ENCODE results near the gene ZKSCAN5. TPM values are rescaled to one million over a fixed set of nuclear protein-coding genes. Genes with fewer than 3 reads are reported as not detected.

ZKSCAN5 gene
- total RNA-seq, 1 experiment from 2014 or later = 13.3 TPM

GRCh38 chr7:99468336-99468918, 36.0 kb upstream of the ZKSCAN5 start:
- BruUV-seq (replicated peaks) = no TSS peak
- no peak for DNase-seq (ENCODE audit: low spot score)
- Histone ChIP-seq H3K36me3 (ENCODE audit: insufficient read depth, low read length, poor library complexity, severe bottlenecking) (peaks cover 6% of the 10 kb centered on the region), H3K4me3 (ENCODE audit: low read depth, low read length, poor library complexity, severe bottlenecking) (no peak overlapping the region), H3K4me1 (ENCODE audit: insufficient read depth, low read length, poor library complexity, severe bottlenecking) (peaks cover 7% of the 10 kb centered on the region), H3K27me3 (replicated peaks; ENCODE audit: insufficient read depth, low read depth, low read length, poor library complexity) (no peaks in the 10 kb centered on the region), H3K27ac (ENCODE audit: low read depth, low read length, poor library complexity, severe bottlenecking) (no peak overlapping the region), H3K9me3 (ENCODE audit: low read depth, low read length, poor library complexity, severe bottlenecking) (no peaks in the 10 kb centered on the region)
- intact Hi-C loops (cut with micrococcal nuclease; ENCODE audit: unreplicated experiment) = no loop called here
- TF ChIP-seq CTCF (conservative IDR thresholded peaks at IDR 0.05; ENCODE audit: low read depth, low read length) (no peak), EZH2 (IDR thresholded peaks at IDR 0.05; ENCODE audit: borderline replicate concordance, low read depth, low read length, poor library complexity, severe bottlenecking) (no peak)
- POLR2A ChIA-PET (ENCODE audit: low non-redundant PET) = no interaction called here
- CTCF ChIA-PET = interaction anchor here (0.6 kb wide), 1 partner anchor 53 kb away, joined by 8 read pairs; no protein-coding TSS in a partner anchor

- Histone ChIP-seq H3K4me1 (ENCODE audit: insufficient read depth, low read length, poor library complexity, severe bottlenecking) (peaks cover 14% of the 10 kb centered on the region), H3K9me3 (ENCODE audit: low read depth, low read length, poor library complexity, severe bottlenecking) (no peaks in the 10 kb centered on the region), H3K4me3 (ENCODE audit: low read depth, low read length, poor library complexity, severe bottlenecking) (no peak overlapping the region), H3K27ac (ENCODE audit: low read depth, low read length, poor library complexity, severe bottlenecking) (no peak overlapping the region), H3K27me3 (replicated peaks; ENCODE audit: insufficient read depth, low read depth, low read length, poor library complexity) (no peaks in the 10 kb centered on the region), H3K36me3 (ENCODE audit: insufficient read depth, low read length, poor library complexity, severe bottlenecking) (no peaks in the 10 kb centered on the region)
- intact Hi-C loops (cut with micrococcal nuclease; ENCODE audit: unreplicated experiment) = no loop called here
- ChIA-PET CTCF (no interaction called here), POLR2A (ENCODE audit: low non-redundant PET) (no interaction called here)
- no TSS peak for BruUV-seq (replicated peaks)
- TF ChIP-seq CTCF (conservative IDR thresholded peaks at IDR 0.05; ENCODE audit: low read depth, low read length) = no peak
- TF ChIP-seq EZH2 (IDR thresholded peaks at IDR 0.05; ENCODE audit: borderline replicate concordance, low read depth, low read length, poor library complexity, severe bottlenecking) = no peak
- DNase-seq (ENCODE audit: low spot score) = no peak
Observed at GRCh38 chr7:99469381-99470065, 34.9 kb upstream of the ZKSCAN5 start.

GRCh38 chr7:99472561-99473314, 31.7 kb upstream of the ZKSCAN5 start, which contains the start of gene ZNF789:
Gene ZNF789 (plus strand): TSS chr7:99472890. CDS start chr7:99476457, 3,567 bp downstream.
- TF ChIP-seq EZH2 (IDR thresholded peaks at IDR 0.05; ENCODE audit: borderline replicate concordance, low read depth, low read length, poor library complexity, severe bottlenecking) (no peak), CTCF (conservative IDR thresholded peaks at IDR 0.05; ENCODE audit: low read depth, low read length) (no peak)
- intact Hi-C loops (cut with micrococcal nuclease; ENCODE audit: unreplicated experiment) = no loop called here
- peak within 1 kb of the TSS; percentile 75 for H3K4me3 ChIP-seq (ENCODE audit: low read depth, low read length, poor library complexity, severe bottlenecking)
- DNase-seq (ENCODE audit: low spot score) = peak; percentile 99
- no peaks in the 10 kb centered on the region for H3K27me3 ChIP-seq (replicated peaks; ENCODE audit: insufficient read depth, low read depth, low read length, poor library complexity)
- peak within 1 kb of the TSS; percentile 82 for H3K27ac ChIP-seq (ENCODE audit: low read depth, low read length, poor library complexity, severe bottlenecking)
- CTCF ChIA-PET = no interaction called here
- H3K4me1 ChIP-seq (ENCODE audit: insufficient read depth, low read length, poor library complexity, severe bottlenecking) = peaks cover 7% of the 10 kb centered on the region
- peaks cover 7% of the 10 kb centered on the region for H3K36me3 ChIP-seq (ENCODE audit: insufficient read depth, low read length, poor library complexity, severe bottlenecking)
- POLR2A ChIA-PET (ENCODE audit: low non-redundant PET) = no interaction called here
- no peaks in the 10 kb centered on the region for H3K9me3 ChIP-seq (ENCODE audit: low read depth, low read length, poor library complexity, severe bottlenecking)
- BruUV-seq (replicated peaks) = TSS peak; percentile 89

Data from A673 (cell line).